Ureter (tissue), 1 donor: ENCODE measurements around the gene RHBDF2. TPM values are rescaled to one million over a fixed set of nuclear protein-coding genes. Genes with fewer than 3 reads are reported as not detected.
A peak's percentile ranks its signal among the peaks of the same experiment; 100 is the strongest.
"Not testable (repeated sequence)": the region's sequence is repeated elsewhere in the genome, so short reads cannot be mapped to it uniquely, and the experiment has no call there.

Source experiments
- DNase-seq: peaks from one replicate; pipeline ENCODE4 v3.0.0-alpha.2; 2020; ENCODE audit warnings: low spot score
- total RNA-seq: library from RNA; stranded (reverse); gene quantifications from one replicate; pipeline ENCODE4 v1.2.4, GENCODE V29; 2023
- donor health status: DM: yes; HTN: yes; CAD: no.

Gene RHBDF2
- total RNA-seq, 1 donor from 2014 or later: 41.6 TPM

GRCh38 chr17:76524598-76525512 lies 23.6 kb upstream of the RHBDF2 start:
- no peak for DNase-seq

- peak; percentile 81 for DNase-seq
Measured at GRCh38 chr17:76523084-76524037, 22.1 kb upstream of the RHBDF2 start.

GRCh38 chr17:76521683-76522082 lies 20.5 kb upstream of the RHBDF2 start:
- not testable (repeated sequence) for DNase-seq

- DNase-seq: no peak
Measured at GRCh38 chr17:76521262-76521661, 20.0 kb upstream of the RHBDF2 start.

GRCh38 chr17:76519048-76519966 lies 18.1 kb upstream of the RHBDF2 start:
- DNase-seq: no peak

GRCh38 chr17:76517638-76518038 lies 16.4 kb upstream of the RHBDF2 start:
- no peak for DNase-seq

- peak; percentile 76 for DNase-seq
Measured at GRCh38 chr17:76515274-76515949, 14.2 kb upstream of the RHBDF2 start.

DNA sequence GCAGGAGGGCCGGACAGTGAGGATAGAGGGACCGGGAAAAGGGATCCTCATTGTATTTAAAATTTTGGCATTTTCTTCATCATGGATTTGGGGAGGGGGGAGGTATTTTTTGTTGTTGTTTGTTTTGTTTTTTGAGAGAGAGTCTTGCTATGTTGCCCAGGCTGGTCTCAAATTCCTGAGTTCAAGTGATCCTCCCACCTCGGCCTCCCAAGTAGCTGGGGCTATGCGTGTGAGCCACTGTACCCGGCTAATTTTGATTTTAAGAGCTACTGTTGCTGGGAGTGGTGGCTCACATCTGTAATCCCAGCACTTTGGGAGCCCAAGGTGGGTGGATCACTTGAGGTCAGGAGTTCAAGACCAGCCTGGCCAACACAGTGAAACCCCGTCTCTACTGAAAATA lies 13.1 kb upstream of the RHBDF2 start:
- not testable (repeated sequence) for DNase-seq

GRCh38 chr17:76513306-76513692 lies 12.1 kb upstream of the RHBDF2 start:
- DNase-seq: no peak

- no peak for DNase-seq
Measured at GRCh38 chr17:76512366-76513305, 11.4 kb upstream of the RHBDF2 start.

- no peak for DNase-seq
Measured at GRCh38 chr17:76511668-76512365, 10.6 kb upstream of the RHBDF2 start.

DNA sequence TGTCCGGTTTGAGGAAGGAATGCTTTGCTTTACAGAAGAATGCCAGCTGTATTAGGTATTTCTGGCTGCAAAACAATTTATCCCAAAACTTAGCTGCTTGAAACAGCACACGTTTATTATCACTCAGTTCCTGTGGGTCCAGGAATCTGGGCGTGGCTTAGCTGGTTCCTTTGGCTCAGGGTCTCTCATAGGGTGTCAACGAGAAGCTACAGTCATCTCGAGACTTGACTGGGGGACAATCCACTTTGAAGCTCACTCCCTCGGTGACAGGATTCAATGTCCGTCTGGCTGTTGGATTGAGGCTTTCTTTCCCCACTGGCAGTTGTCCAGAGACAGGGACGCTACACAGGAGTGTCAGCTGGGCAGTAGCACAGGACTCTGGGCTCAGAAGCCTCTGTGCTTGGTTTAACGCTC lies 9.6 kb upstream of the RHBDF2 start:
- DNase-seq: no peak

DNA sequence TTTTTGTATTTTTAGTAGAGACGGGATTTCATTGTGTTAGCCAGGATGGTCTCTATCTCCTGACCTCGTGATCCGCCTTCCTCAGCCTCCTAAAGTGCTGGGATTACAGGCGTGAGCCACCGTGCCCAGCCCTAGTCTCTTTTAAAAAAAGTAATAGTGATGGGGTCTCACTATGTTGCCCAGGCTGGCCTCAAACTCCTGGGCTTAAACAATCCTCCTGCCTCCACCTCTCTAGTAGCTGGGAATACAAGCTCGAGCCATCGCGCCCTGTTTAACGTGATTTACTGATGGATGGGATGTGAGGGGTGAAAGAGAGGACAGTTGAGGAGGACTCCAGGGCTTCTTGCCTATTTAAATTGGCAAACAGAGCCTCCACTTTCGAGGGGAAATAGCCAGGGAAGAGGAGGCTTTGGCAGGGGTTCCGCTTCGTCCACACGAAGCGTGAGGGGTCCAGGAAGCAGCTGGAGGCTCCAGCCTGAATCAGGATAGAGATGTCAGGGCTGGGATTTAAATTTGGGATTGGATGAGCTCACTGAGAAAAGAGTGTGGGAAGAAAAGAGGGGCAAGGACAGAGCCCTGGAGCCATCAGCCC lies 7.3 kb upstream of the RHBDF2 start:
- DNase-seq: not testable (repeated sequence)

DNA sequence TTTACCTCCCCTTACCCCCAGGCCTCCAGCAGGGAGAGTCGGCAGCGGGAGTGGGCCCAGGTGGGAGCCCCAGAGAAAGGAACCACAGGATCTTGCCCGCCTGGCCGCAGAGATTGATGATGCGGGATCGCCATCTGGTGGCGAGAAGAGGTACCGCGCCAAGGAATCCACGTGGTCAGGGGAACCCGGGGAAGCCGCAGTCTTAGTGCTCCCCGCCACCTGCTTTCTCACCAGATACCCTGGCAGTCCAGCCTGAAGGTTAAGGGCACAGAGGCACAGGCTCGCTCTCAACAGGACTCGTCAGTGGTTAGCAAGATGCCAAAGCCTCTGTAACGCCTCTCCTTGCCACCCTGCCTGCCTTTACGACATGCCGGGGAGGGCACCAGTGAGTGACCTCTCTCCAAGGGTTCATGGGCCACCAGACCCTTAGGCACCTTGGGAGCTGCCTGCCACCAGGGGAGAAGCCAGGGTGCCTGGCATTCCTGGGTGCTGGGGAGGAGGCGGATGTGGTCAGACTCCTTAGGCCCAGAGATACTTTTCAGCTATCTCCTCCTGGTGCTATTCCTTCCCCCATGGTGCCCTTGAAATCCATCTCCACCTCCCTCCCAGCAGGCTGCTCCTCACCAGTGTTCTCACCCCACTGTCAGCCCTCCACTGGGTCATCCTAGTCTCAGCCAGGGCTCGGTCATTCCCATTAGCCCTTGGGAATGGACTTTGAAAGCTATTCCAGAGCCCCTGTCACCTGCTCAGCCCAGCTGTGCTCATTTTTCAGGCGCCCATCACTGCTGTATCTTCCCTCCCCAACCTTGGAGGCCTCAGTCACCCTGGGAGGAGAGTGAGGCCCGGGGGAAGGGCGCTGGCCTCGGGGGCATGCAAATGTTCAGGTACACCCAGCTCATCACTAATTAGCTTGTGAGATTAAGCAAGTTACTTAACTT lies 5.5 kb upstream of the RHBDF2 start:
- DNase-seq: peak; percentile 88

DNA sequence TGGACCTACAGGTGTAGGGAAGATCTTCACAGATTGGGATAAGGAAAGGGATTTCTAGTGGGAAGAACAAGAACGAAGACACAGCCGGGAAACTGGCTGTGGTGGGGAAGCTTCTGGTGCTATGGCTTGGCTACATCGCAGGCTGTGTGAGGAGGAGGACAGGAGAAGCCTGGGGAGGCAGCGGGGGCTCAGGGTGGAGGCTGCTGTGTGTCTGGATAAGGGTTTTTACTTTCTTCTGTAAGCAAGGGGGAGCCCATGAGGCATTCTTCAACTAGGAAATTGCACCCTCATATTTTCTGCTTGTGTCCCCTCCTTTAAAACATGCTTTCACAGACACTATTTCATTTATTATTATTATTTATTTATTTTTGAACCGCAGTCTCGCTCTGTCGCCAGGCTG lies 2.9 kb upstream of the RHBDF2 start:
- DNase-seq: no peak

GRCh38 chr17:76502341-76503211 lies 1.4 kb upstream of the RHBDF2 start:
- DNase-seq: no peak
